A204.1 (cell line): Measurements from ENCODE around the gene USP53.
"Not testable (repeated sequence)": the region's sequence is repeated elsewhere in the genome, so short reads cannot be mapped to it uniquely, and the experiment has no call there.

Experiments
- FAIRE-seq: peaks from 2 replicates; lab custom pipeline; 2012; peaks lifted over from hg19 to GRCh38; lab: Jason Lieb, UNC

The USP53 gene

GRCh38 chr4:119321921-119322687 lies 109.6 kb downstream of the USP53 start, which contains the start of gene FABP2:
Gene FABP2 (minus strand): TSS chr4:119322138. CDS start chr4:119322102, 36 bp downstream.
- FAIRE-seq = no peak

- no peak for FAIRE-seq
Measured at GRCh38 chr4:119328695-119329094, 116.2 kb downstream of the USP53 start.

- no peak for FAIRE-seq
Measured at GRCh38 chr4:119329835-119330620, 117.5 kb downstream of the USP53 start.

DNA sequence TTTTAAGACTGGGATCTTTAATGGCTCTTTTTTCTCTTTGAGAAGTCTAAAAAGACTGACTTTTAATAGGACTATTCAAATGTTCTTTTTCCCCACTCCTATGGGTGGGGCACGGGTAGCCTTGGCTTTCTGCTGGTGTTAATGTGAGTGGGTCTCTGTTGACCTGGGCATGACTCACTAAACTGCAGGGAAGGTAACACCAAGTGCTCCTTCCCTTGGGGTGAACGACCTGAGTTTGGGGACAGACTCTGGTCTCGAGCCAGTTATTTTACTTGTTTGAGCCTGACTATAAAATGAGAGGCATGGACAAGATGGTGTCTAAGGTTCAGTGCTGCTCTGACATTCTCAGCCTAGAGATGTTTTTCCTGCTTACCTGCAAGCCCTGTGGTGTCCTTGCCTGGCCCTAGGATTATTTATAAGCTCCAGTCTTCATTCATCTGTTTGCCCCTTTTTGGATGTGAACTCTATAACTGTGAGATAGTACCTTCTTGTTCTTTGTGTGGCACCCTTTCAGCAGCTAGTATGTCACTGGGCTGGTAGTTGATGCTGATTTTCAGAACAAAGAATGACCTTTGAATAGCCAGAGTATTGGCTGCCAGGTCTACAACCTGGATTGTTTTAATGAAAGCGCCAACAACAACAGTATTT lies 123.9 kb downstream of the USP53 start:
- FAIRE-seq = not testable (repeated sequence)

- no peak for FAIRE-seq
Measured at GRCh38 chr4:119337010-119337409, 124.5 kb downstream of the USP53 start.

- FAIRE-seq = not testable (repeated sequence)
Measured at GRCh38 chr4:119339895-119340294, 127.4 kb downstream of the USP53 start.

- not testable (repeated sequence) for FAIRE-seq
Measured at GRCh38 chr4:119343293-119343692, 130.8 kb downstream of the USP53 start.
